HEK293 (cell line): ENCODE data around the gene EDEM1.

Experiments
- CTCF ChIP-seq: fragments of 450-650 bp; formaldehyde crosslinking; IDR thresholded peaks from 2 replicates; pipeline ENCODE4 v1.5.1; 2016; ENCODE audit warnings: missing biosample characterization, missing genetic modification characterization
- ZBTB20 ChIP-seq: fragments of 450-650 bp; formaldehyde crosslinking; IDR thresholded peaks from 2 replicates; pipeline ENCODE4 v1.5.1; 2016; ENCODE audit warnings: missing biosample characterization, missing genetic modification characterization
- ZBTB7A ChIP-seq: fragments of 450-650 bp; formaldehyde crosslinking; IDR thresholded peaks from 2 replicates; pipeline ENCODE4 v1.5.1; 2016; ENCODE audit warnings: low read depth, missing biosample characterization, missing genetic modification characterization
- ZFHX2 ChIP-seq: fragments of 450-650 bp; formaldehyde crosslinking; conservative IDR thresholded peaks from 2 replicates; pipeline ENCODE4 v1.5.1; 2016; ENCODE audit warnings: missing biosample characterization, missing genetic modification characterization
- ZNF157 ChIP-seq: fragments of 450-650 bp; formaldehyde crosslinking; IDR thresholded peaks from 2 replicates; pipeline ENCODE4 v1.5.1; 2016; ENCODE audit warnings: missing biosample characterization, missing genetic modification characterization
- ZNF16 ChIP-seq: fragments of 450-650 bp; formaldehyde crosslinking; IDR thresholded peaks from 2 replicates; pipeline ENCODE4 v1.5.1; 2016; ENCODE audit warnings: low read depth, missing biosample characterization, missing genetic modification characterization
- ZNF292 ChIP-seq: fragments of 450-650 bp; formaldehyde crosslinking; IDR thresholded peaks from 2 replicates; pipeline ENCODE4 v1.5.1; 2016; ENCODE audit warnings: low read depth, missing biosample characterization, missing genetic modification characterization, borderline replicate concordance
- ZNF302 ChIP-seq: fragments of 450-650 bp; formaldehyde crosslinking; IDR thresholded peaks from 2 replicates; pipeline ENCODE4 v1.5.1; 2016; ENCODE audit warnings: missing biosample characterization, missing genetic modification characterization, low read depth
- ZNF449 ChIP-seq: fragments of 450-650 bp; formaldehyde crosslinking; IDR thresholded peaks from 2 replicates; pipeline ENCODE4 v1.5.1; 2017; ENCODE audit warnings: missing biosample characterization, mild to moderate bottlenecking, missing genetic modification characterization, moderate library complexity
- ZNF529 ChIP-seq: fragments of 450-650 bp; formaldehyde crosslinking; IDR thresholded peaks from 2 replicates; pipeline ENCODE4 v1.5.1; 2017; ENCODE audit warnings: missing genetic modification characterization, missing biosample characterization; ENCODE audit not compliant: insufficient replicate concordance
- ZNF704 ChIP-seq: fragments of 450-650 bp; formaldehyde crosslinking; IDR thresholded peaks from 2 replicates; pipeline ENCODE4 v1.5.1; 2016; ENCODE audit warnings: missing biosample characterization, missing genetic modification characterization

GRCh38 chr3:5258526-5258925 is 71.0 kb downstream of the EDEM1 start:
- TF ChIP-seq ZNF302, result no peak
- no peak for TF ChIP-seq CTCF (tag by site-specific recombination)
- TF ChIP-seq ZNF529, result no peak
- no peak for TF ChIP-seq ZBTB7A (tag by site-specific recombination)
- no peak for TF ChIP-seq ZFHX2 (tag by site-specific recombination)
- TF ChIP-seq ZNF16, result no peak
- TF ChIP-seq ZNF704 (tag by site-specific recombination), result no peak
- no peak for TF ChIP-seq ZNF292 (tag by site-specific recombination)
- TF ChIP-seq ZBTB20 (tag by site-specific recombination), result no peak
- no peak for TF ChIP-seq ZNF157 (tag by site-specific recombination)
- TF ChIP-seq ZNF449 (tag by site-specific recombination), result no peak
